WTC11 (cell line): Measurements from ENCODE around the gene CD300H. TPM values are rescaled to one million over a fixed set of nuclear protein-coding genes. Genes with fewer than 3 reads are reported as not detected.

Experiments
- ATAC-seq: fragments of 200-7000 bp; cut with Tn5 transposase; 2 replicates; pipeline ENCODE4 v1.10.0; 2021; ENCODE audit warnings: mild to moderate bottlenecking, moderate library complexity
- CTCF ChIA-PET: fragments of 300-600 bp; sonication (Branson Sonifier 250); formaldehyde crosslinking; loops from one replicate; lab custom pipeline; 2021; ENCODE audit warnings: antibody characterized with exemption; lab: Charles Lee
- POLR2A ChIA-PET: fragments of 350-600 bp; sonication (Branson Sonifier 250); formaldehyde crosslinking; loops from one replicate; lab custom pipeline; 2021; ENCODE audit warnings: antibody characterized with exemption; lab: Charles Lee
- DNase-seq: peaks from one replicate; pipeline ENCODE4 v3.0.0; 2021; ENCODE audit warnings: low spot score
- H3K27ac Mint-ChIP-seq: 2 replicates; pipeline ENCODE4 v1.8.0; 2021; ENCODE audit warnings: mixed read lengths
- H3K27me3 Mint-ChIP-seq: 2 replicates; pipeline ENCODE4 v1.8.0; 2021; ENCODE audit warnings: low read depth, mild to moderate bottlenecking, moderate library complexity, mixed read lengths
- H3K36me3 Mint-ChIP-seq: 2 replicates; pipeline ENCODE4 v1.8.0; 2021; ENCODE audit warnings: mixed read lengths
- H3K4me1 Mint-ChIP-seq: 2 replicates; pipeline ENCODE4 v1.8.0; 2022; ENCODE audit warnings: mixed read lengths
- H3K4me3 Mint-ChIP-seq: 2 replicates; pipeline ENCODE4 v1.8.0; 2021; ENCODE audit warnings: mild to moderate bottlenecking, moderate library complexity, mixed read lengths
- H3K9me3 Mint-ChIP-seq: 2 replicates; pipeline ENCODE4 v1.8.0; 2021; ENCODE audit warnings: mixed read lengths
- AR ChIP-seq: fragments of 250-450 bp; sonication (Bioruptor Pico); IDR thresholded peaks from 2 replicates; pipeline ENCODE4 v1.9.0; 2021; ENCODE audit warnings: mild to moderate bottlenecking
- ATF1 ChIP-seq: sonication (generic); formaldehyde crosslinking; IDR thresholded peaks from 2 replicates; pipeline ENCODE4 v1.8.1; 2023; ENCODE audit warnings: mild to moderate bottlenecking, moderate library complexity, missing genetic modification reagents
- CDX4 ChIP-seq: fragments of 250-450 bp; sonication (Bioruptor Pico); IDR thresholded peaks from 2 replicates; pipeline ENCODE4 v1.9.0; 2021; ENCODE audit warnings: moderate library complexity, mild to moderate bottlenecking, inconsistent platforms, borderline replicate concordance
- CTCF ChIP-seq: fragments of 200-600 bp; IDR thresholded peaks from 2 replicates; pipeline ENCODE4 v1.8.0; 2022; ENCODE audit warnings: antibody characterized with exemption
- ELF4 ChIP-seq: sonication (generic); formaldehyde crosslinking; IDR thresholded peaks from 2 replicates; pipeline ENCODE4 v1.8.1; 2022; ENCODE audit warnings: low read depth, mild to moderate bottlenecking, moderate library complexity, missing genetic modification reagents
- EMX1 ChIP-seq: fragments of 250-450 bp; sonication (Bioruptor Pico); IDR thresholded peaks from 2 replicates; pipeline ENCODE4 v1.8.0; 2021; ENCODE audit warnings: mild to moderate bottlenecking
- ETV6 ChIP-seq: sonication (generic); formaldehyde crosslinking; IDR thresholded peaks from 2 replicates; pipeline ENCODE4 v1.8.1; 2022; ENCODE audit warnings: mild to moderate bottlenecking, missing genetic modification reagents
- GRHL2 ChIP-seq: fragments of 250-450 bp; sonication (Bioruptor Pico); IDR thresholded peaks from 2 replicates; pipeline ENCODE4 v1.8.0; 2022; ENCODE audit warnings: mild to moderate bottlenecking, moderate library complexity; ENCODE audit not compliant: insufficient replicate concordance, severe bottlenecking
- HMGXB4 ChIP-seq: sonication (generic); formaldehyde crosslinking; IDR thresholded peaks from 2 replicates; pipeline ENCODE4 v1.8.1; 2023; ENCODE audit warnings: mild to moderate bottlenecking, moderate library complexity, missing genetic modification reagents
- JUN ChIP-seq: sonication (generic); formaldehyde crosslinking; IDR thresholded peaks from 2 replicates; pipeline ENCODE4 v1.8.0; 2023; ENCODE audit warnings: mild to moderate bottlenecking, missing genetic modification reagents
- MAX ChIP-seq: sonication (generic); formaldehyde crosslinking; IDR thresholded peaks from 2 replicates; pipeline ENCODE4 v1.8.0; 2022; ENCODE audit warnings: mild to moderate bottlenecking, missing genetic modification reagents
- MLX ChIP-seq: sonication (generic); formaldehyde crosslinking; IDR thresholded peaks from 2 replicates; pipeline ENCODE4 v1.8.1; 2023; ENCODE audit warnings: mild to moderate bottlenecking, missing genetic modification reagents, moderate library complexity
- NFE2L1 ChIP-seq: sonication (generic); formaldehyde crosslinking; IDR thresholded peaks from 2 replicates; pipeline ENCODE4 v1.8.1; 2023; ENCODE audit warnings: missing genetic modification reagents
- NR1H2 ChIP-seq: sonication (generic); formaldehyde crosslinking; IDR thresholded peaks from 2 replicates; pipeline ENCODE4 v1.9.0; 2021; ENCODE audit warnings: mild to moderate bottlenecking, moderate library complexity, missing genetic modification reagents
- PRRX2 ChIP-seq: fragments of 250-450 bp; sonication (Bioruptor Pico); IDR thresholded peaks from 2 replicates; pipeline ENCODE4 v1.8.0; 2021; ENCODE audit warnings: mild to moderate bottlenecking
- RORB ChIP-seq: fragments of 250-450 bp; sonication (Bioruptor Pico); IDR thresholded peaks from 2 replicates; pipeline ENCODE4 v1.9.0; 2021; ENCODE audit warnings: mild to moderate bottlenecking
- SMAD4 ChIP-seq: sonication (generic); formaldehyde crosslinking; IDR thresholded peaks from 2 replicates; pipeline ENCODE4 v1.8.0; 2022; ENCODE audit warnings: mild to moderate bottlenecking, missing genetic modification reagents
- SP1 ChIP-seq: sonication (generic); formaldehyde crosslinking; conservative IDR thresholded peaks from 2 replicates; pipeline ENCODE4 v1.8.1; 2022; ENCODE audit warnings: missing genetic modification reagents
- ZBTB21 ChIP-seq: sonication (generic); formaldehyde crosslinking; IDR thresholded peaks from 2 replicates; pipeline ENCODE4 v1.8.1; 2023; ENCODE audit warnings: mild to moderate bottlenecking, missing genetic modification reagents, borderline replicate concordance
- ZNF121 ChIP-seq: sonication (generic); formaldehyde crosslinking; IDR thresholded peaks from 2 replicates; pipeline ENCODE4 v1.8.0; 2023; ENCODE audit warnings: missing genetic modification reagents
- ZNF138 ChIP-seq: sonication (generic); formaldehyde crosslinking; conservative IDR thresholded peaks from 2 replicates; pipeline ENCODE4 v1.8.1; 2022; ENCODE audit warnings: mild to moderate bottlenecking, moderate library complexity, missing genetic modification reagents
- ZNF317 ChIP-seq: sonication (generic); formaldehyde crosslinking; IDR thresholded peaks from 2 replicates; pipeline ENCODE4 v1.8.1; 2023; ENCODE audit warnings: low read depth, mild to moderate bottlenecking, moderate library complexity, missing genetic modification reagents, borderline replicate concordance
- ZNF416 ChIP-seq: fragments of 250-450 bp; sonication (Bioruptor Pico); IDR thresholded peaks from 2 replicates; pipeline ENCODE4 v1.9.0; 2021; ENCODE audit warnings: mild to moderate bottlenecking, inconsistent platforms
- ZNF512 ChIP-seq: sonication (generic); formaldehyde crosslinking; IDR thresholded peaks from 2 replicates; pipeline ENCODE4 v1.8.1; 2022; ENCODE audit warnings: missing genetic modification reagents, borderline replicate concordance
- total RNA-seq: library from RNA; stranded (reverse); gene quantifications from 3 replicates; pipeline ENCODE4 v1.2.3, GENCODE V29; 2021

The CD300H gene
- total RNA-seq, 1 experiment from 2014 or later: not detected

GRCh38 chr17:74536890-74537289 lies 30.4 kb downstream of the CD300H start (continued):
- no peak for TF ChIP-seq CTCF
- TF ChIP-seq ZNF512 (CRISPR knock-in tag): no peak
- TF ChIP-seq AR (CRISPR knock-in tag): no peak
- TF ChIP-seq ETV6 (CRISPR knock-in tag): no peak
- TF ChIP-seq ZBTB21: no peak
- no peak for TF ChIP-seq NR1H2
- TF ChIP-seq SMAD4: no peak
- no peak for TF ChIP-seq ATF1 (CRISPR knock-in tag)

GRCh38 chr17:74532115-74532514 lies 35.2 kb downstream of the CD300H start:
- Mint-ChIP-seq H3K27me3 (peaks cover 25% of the 10 kb centered on the region), H3K9me3 (peaks cover 3% of the 10 kb centered on the region; the same call in 1 of the 2 replicates), H3K27ac (no peak overlapping the region), H3K4me1 (peaks cover 13% of the 10 kb centered on the region), H3K4me3 (no peak overlapping the region), H3K36me3 (no peaks in the 10 kb centered on the region)
- peak; percentile 90 for ATAC-seq
- TF ChIP-seq MAX: peak; percentile 49; the same call in 1 of the 2 replicates
- TF ChIP-seq ELF4 (CRISPR knock-in tag): no peak
- no peak for TF ChIP-seq SP1 (CRISPR knock-in tag)
- DNase-seq: peak; percentile 53
- ChIA-PET POLR2A (no interaction called here), CTCF (interaction anchor here (1.3 to 3.6 kb wide), 7 partner anchors 34 to 247 kb away, joined by 3 to 32 read pairs (median 5); partner anchors contain the start of genes GPR142 and RAB37)

GRCh38 chr17:74531231-74531761 lies 36.0 kb downstream of the CD300H start, which contains the start of gene CD300LB:
Gene CD300LB, minus strand, starts transcription at chr17:74531475. Its CDS starts 125 bp downstream, at chr17:74531350.
- no peak for ATAC-seq
- TF ChIP-seq ZNF317: no peak
- no peak for TF ChIP-seq MLX (CRISPR knock-in tag)
- no peak for TF ChIP-seq JUN (CRISPR knock-in tag)
- TF ChIP-seq CDX4 (CRISPR knock-in tag): no peak
- no peak for TF ChIP-seq RORB (CRISPR knock-in tag)
- no peak for TF ChIP-seq NFE2L1 (CRISPR knock-in tag)
- TF ChIP-seq ZNF138 (CRISPR knock-in tag): no peak
- TF ChIP-seq GRHL2 (CRISPR knock-in tag): no peak
- TF ChIP-seq EMX1: no peak
- no peak for TF ChIP-seq HMGXB4 (CRISPR knock-in tag)
- no peak for TF ChIP-seq ZNF121
- no peak for TF ChIP-seq PRRX2 (CRISPR knock-in tag)
- TF ChIP-seq SMAD4: no peak
- no peak for TF ChIP-seq ZNF416 (CRISPR knock-in tag)

More at GRCh38 chr17:74531231-74531761, 36.0 kb downstream of the CD300H start, which contains the start of gene CD300LB:
- POLR2A ChIA-PET: interaction anchor here (0.6 kb wide), 1 partner anchor 23 kb away, joined by 3 read pairs; no protein-coding TSS in a partner anchor
- Mint-ChIP-seq H3K4me1 (peaks cover 13% of the 10 kb centered on the region), H3K9me3 (peaks cover 3% of the 10 kb centered on the region; the same call in 1 of the 2 replicates), H3K27me3 (peaks cover 29% of the 10 kb centered on the region), H3K36me3 (no peaks in the 10 kb centered on the region), H3K27ac (no peak within 1 kb of the TSS), H3K4me3 (no peak within 1 kb of the TSS)
- CTCF ChIA-PET: interaction anchor here (0.6 to 3.2 kb wide), 5 partner anchors 65 to 235 kb away, joined by 3 to 27 read pairs (median 7); no protein-coding TSS in a partner anchor
- no peak for DNase-seq
